ENCODE measurements around the gene TRAF2.
"Not testable (repeated sequence)": the region's sequence is repeated elsewhere in the genome, so short reads cannot be mapped to it uniquely, and the experiment has no call there.

TRAF2 gene

GRCh38 chr9:136868644-136869043 lies 17.7 kb upstream of the TRAF2 start:
- Histone ChIP-seq H3K9me3 (ENCODE audit: insufficient read depth, low read length) (peaks cover 11% of the 10 kb centered on the region; the same call in 1 of the 2 replicates), H3K4me2 (ENCODE audit: low read length) (no peak overlapping the region), H4K20me1 (ENCODE audit: insufficient read depth, low read length) (peaks cover 4% of the 10 kb centered on the region; the same call in 1 of the 2 replicates), H3K9ac (ENCODE audit: low read length) (no peak overlapping the region), H3K4me3 (ENCODE audit: low read length) (no peak overlapping the region), H2AFZ (ENCODE audit: low read depth, low read length) (no peak overlapping the region), H3K36me3 (replicated peaks; ENCODE audit: low read depth, low read length) (peaks cover 23% of the 10 kb centered on the region), H3K27ac (ENCODE audit: low read length) (no peak overlapping the region), H3K79me2 (ENCODE audit: low read length) (peaks cover 26% of the 10 kb centered on the region), H3K27me3 (ENCODE audit: low read depth, low read length) (no peaks in the 10 kb centered on the region), H3K4me1 (ENCODE audit: low read length) (peaks cover 8% of the 10 kb centered on the region; the same call in 1 of the 2 replicates)
- TF ChIP-seq EZH2phosphoT487 (IDR thresholded peaks at IDR 0.05; ENCODE audit: low read depth) (no peak), CTCF (IDR thresholded peaks at IDR 0.05; ENCODE audit: low read depth, low read length) (no peak)

GRCh38 chr9:136869611-136870010 lies 16.7 kb upstream of the TRAF2 start:
- Histone ChIP-seq H3K79me2 (ENCODE audit: low read length) (peaks cover 19% of the 10 kb centered on the region), H3K9me3 (ENCODE audit: insufficient read depth, low read length) (peaks cover 11% of the 10 kb centered on the region; the same call in 1 of the 2 replicates), H3K36me3 (replicated peaks; ENCODE audit: low read depth, low read length) (peaks cover 17% of the 10 kb centered on the region)
- not testable (repeated sequence) for H3K4me2 ChIP-seq (ENCODE audit: low read length); H3K27me3 ChIP-seq (ENCODE audit: low read depth, low read length); H2AFZ ChIP-seq (ENCODE audit: low read depth, low read length); H3K4me1 ChIP-seq (ENCODE audit: low read length); H3K27ac ChIP-seq (ENCODE audit: low read length); H3K9ac ChIP-seq (ENCODE audit: low read length); H3K4me3 ChIP-seq (ENCODE audit: low read length); H4K20me1 ChIP-seq (ENCODE audit: insufficient read depth, low read length)

GRCh38 chr9:136875155-136875554 lies 11.2 kb upstream of the TRAF2 start:
- no peak overlapping the region for H2AFZ ChIP-seq (ENCODE audit: low read depth, low read length)
- no peaks in the 10 kb centered on the region for H3K36me3 ChIP-seq (replicated peaks; ENCODE audit: low read depth, low read length)
- H3K79me2 ChIP-seq (ENCODE audit: low read length): no peaks in the 10 kb centered on the region
- H3K4me3 ChIP-seq (ENCODE audit: low read length): no peak overlapping the region
- H3K9me3 ChIP-seq (ENCODE audit: insufficient read depth, low read length): peaks cover 6% of the 10 kb centered on the region; the same call in 1 of the 2 replicates
- no peaks in the 10 kb centered on the region for H3K4me1 ChIP-seq (ENCODE audit: low read length)
- H3K27me3 ChIP-seq (ENCODE audit: low read depth, low read length): no peaks in the 10 kb centered on the region
- H3K9ac ChIP-seq (ENCODE audit: low read length): no peak overlapping the region
- TF ChIP-seq EZH2phosphoT487 (IDR thresholded peaks at IDR 0.05; ENCODE audit: low read depth) (no peak), CTCF (IDR thresholded peaks at IDR 0.05; ENCODE audit: low read depth, low read length) (no peak)
- H4K20me1 ChIP-seq (ENCODE audit: insufficient read depth, low read length): no peaks in the 10 kb centered on the region
- no peak overlapping the region for H3K4me2 ChIP-seq (ENCODE audit: low read length)
- H3K27ac ChIP-seq (ENCODE audit: low read length): no peak overlapping the region

- Histone ChIP-seq H2AFZ (ENCODE audit: low read depth, low read length) (no peak overlapping the region), H3K79me2 (ENCODE audit: low read length) (no peaks in the 10 kb centered on the region), H3K4me1 (ENCODE audit: low read length) (peaks cover 4% of the 10 kb centered on the region), H3K4me3 (ENCODE audit: low read length) (no peak overlapping the region), H4K20me1 (ENCODE audit: insufficient read depth, low read length) (no peaks in the 10 kb centered on the region), H3K9ac (ENCODE audit: low read length) (no peak overlapping the region), H3K4me2 (ENCODE audit: low read length) (no peak overlapping the region), H3K9me3 (ENCODE audit: insufficient read depth, low read length) (peaks cover 6% of the 10 kb centered on the region; the same call in 1 of the 2 replicates), H3K27ac (ENCODE audit: low read length) (no peak overlapping the region), H3K36me3 (replicated peaks; ENCODE audit: low read depth, low read length) (no peaks in the 10 kb centered on the region), H3K27me3 (ENCODE audit: low read depth, low read length) (no peaks in the 10 kb centered on the region)
- TF ChIP-seq EZH2phosphoT487 (IDR thresholded peaks at IDR 0.05; ENCODE audit: low read depth): no peak
- TF ChIP-seq CTCF (IDR thresholded peaks at IDR 0.05; ENCODE audit: low read depth, low read length): no peak
These were observed 9.8 kb upstream of the TRAF2 start for GRCh38 chr9:136876476-136876875.
